ENCODE measurements around the gene RASSF1. TPM values are rescaled to one million over a fixed set of nuclear protein-coding genes. Genes with fewer than 3 reads are reported as not detected.

The RASSF1 gene
- polyA plus RNA-seq, 1 experiment: 80.2 TPM

DNA sequence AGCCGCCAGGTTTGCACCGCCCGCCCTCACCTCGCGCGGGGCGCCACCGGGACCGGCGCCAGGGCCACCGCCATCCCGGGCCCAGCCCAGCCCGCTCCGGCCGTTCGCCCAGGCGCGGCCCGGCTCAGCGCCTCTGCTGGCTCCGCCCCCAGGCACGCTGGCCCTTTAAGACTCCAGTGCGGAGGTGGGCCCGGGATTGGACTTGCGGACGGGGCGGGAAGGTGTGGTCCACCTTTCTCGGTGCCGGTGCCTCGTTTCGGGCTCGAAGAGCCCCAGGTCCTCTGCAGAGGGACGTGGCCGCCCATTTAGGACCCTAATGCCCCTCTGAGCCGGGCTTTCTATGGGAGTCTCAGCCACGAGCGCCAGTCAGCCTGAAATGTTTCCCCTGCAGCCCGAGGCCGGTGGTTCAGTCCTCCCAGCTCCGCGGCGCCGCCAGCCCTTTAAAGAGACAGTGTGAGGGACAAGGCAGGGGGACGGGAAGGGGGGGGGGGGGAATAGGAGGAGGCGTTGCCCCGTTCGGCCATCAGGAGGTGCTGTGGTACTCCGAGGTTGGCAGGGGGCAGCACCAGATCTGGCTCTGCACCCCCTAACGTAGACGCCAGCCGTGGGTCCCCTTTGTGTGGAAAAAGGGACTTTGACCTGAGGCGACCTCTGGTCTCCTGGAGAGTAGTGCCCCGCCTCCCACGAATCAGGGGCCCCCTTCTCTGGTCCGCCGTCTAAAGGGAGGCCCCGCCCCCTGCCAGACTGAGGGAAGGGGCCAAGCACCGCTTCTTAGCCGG is 19.1 kb downstream of the RASSF1 start:
- ChIA-PET POLR2A (interaction anchor here (0.6 kb wide), 1 partner anchor 30 kb away, joined by 3 read pairs; no protein-coding TSS in a partner anchor), CTCF (interaction anchor here (1.0 to 1.9 kb wide), 6 partner anchors 14 to 96 kb away, joined by 3 to 6 read pairs (median 4); no protein-coding TSS in a partner anchor)
- Histone ChIP-seq H3K36me3 (ENCODE audit: control insufficient read depth, insufficient read depth, low read length) (peaks cover 24% of the 10 kb centered on the region), H3K4me3 (ENCODE audit: low read depth, low read length) (peak overlapping the region; percentile 53), H3K27me3 (ENCODE audit: control insufficient read depth, insufficient read depth, low read length) (no peaks in the 10 kb centered on the region)
- no peak for DNase-seq (ENCODE audit: low read depth)
- TF ChIP-seq, protein P1, sequence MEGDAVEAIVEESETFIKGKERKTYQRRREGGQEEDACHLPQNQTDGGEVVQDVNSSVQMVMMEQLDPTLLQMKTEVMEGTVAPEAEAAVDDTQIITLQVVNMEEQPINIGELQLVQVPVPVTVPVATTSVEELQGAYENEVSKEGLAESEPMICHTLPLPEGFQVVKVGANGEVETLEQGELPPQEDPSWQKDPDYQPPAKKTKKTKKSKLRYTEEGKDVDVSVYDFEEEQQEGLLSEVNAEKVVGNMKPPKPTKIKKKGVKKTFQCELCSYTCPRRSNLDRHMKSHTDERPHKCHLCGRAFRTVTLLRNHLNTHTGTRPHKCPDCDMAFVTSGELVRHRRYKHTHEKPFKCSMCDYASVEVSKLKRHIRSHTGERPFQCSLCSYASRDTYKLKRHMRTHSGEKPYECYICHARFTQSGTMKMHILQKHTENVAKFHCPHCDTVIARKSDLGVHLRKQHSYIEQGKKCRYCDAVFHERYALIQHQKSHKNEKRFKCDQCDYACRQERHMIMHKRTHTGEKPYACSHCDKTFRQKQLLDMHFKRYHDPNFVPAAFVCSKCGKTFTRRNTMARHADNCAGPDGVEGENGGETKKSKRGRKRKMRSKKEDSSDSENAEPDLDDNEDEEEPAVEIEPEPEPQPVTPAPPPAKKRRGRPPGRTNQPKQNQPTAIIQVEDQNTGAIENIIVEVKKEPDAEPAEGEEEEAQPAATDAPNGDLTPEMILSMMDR (IDR thresholded peaks at IDR 0.05; ENCODE audit: insufficient read depth, low read depth, low read length): peak; percentile 53

DNA sequence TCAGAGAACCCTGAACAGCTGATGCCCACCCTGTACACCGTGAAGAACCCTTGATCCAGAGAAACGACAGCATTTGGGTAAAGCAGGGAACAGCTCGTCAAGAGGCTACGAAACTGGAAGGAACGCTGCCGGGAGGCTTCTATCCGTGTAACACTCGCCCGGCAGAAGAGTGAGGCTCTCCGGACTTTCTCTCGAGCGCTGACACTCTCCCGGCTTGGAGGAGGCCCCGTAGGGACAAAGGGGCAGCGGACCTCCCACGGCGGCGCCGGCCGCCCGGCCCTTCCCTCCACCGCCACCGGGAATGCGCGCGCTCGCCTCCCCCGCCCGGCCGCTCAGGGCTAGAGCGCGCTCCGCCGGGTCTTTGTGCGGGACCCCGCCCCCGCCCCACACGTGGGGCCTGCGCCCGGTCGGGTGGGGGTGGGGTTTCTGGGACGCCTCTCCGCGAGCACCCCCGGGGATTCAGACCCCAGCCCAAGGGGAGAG is 19.7 kb downstream of the RASSF1 start:
- peaks cover 24% of the 10 kb centered on the region for H3K36me3 ChIP-seq (ENCODE audit: control insufficient read depth, insufficient read depth, low read length)
- H3K4me3 ChIP-seq (ENCODE audit: low read depth, low read length): peak overlapping the region; percentile 53
- CTCF ChIA-PET: interaction anchor here (1.0 to 1.9 kb wide), 4 partner anchors 14 to 47 kb away, joined by 3 to 6 read pairs (median 4); no protein-coding TSS in a partner anchor
- POLR2A ChIA-PET: interaction anchor here (0.6 kb wide), 1 partner anchor 29 kb away, joined by 3 read pairs; no protein-coding TSS in a partner anchor
- DNase-seq (ENCODE audit: low read depth): no peak
- H3K27me3 ChIP-seq (ENCODE audit: control insufficient read depth, insufficient read depth, low read length): no peaks in the 10 kb centered on the region
- TF ChIP-seq, protein P1 (IDR thresholded peaks at IDR 0.05; ENCODE audit: insufficient read depth, low read depth, low read length): no peak

DNA sequence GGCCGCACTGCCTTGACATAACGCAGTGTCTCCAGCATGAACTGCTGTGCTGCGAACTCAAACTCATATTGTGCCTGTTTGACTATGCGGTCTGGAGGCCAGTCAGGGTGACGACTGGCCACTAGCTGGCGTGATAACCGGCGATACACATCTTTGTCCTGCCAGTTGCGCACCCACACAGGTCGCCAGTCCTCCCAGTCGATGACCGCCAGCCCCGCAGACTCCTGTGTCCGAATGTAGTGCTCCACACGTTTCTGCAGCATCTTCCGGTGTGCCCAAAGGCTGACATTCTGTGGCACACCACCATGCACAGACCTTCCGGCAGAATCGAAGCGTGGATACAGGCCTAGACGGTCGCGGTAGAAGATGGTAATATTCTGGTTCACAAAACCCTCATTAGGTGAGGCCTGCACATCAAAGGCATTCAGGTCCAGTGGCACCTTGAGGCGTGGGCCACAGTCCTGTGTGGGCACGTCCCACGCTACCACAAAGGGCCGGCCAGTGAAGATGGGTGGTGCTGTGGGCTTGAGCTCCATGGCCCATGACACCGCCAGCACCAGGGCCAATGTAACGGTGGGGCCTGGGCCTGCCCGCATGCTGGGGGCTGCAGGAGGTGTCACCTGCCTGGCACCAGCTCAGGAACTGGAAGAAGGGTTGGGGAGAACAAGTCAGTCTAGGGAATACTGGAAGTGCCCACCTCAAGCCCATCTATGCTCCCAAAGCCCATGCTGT is 20.6 kb downstream of the RASSF1 start:
- CTCF ChIA-PET: interaction anchor here (1.0 to 1.9 kb wide), 4 partner anchors 13 to 46 kb away, joined by 3 to 6 read pairs (median 4); partner anchors contain the start of gene IFRD2
- Histone ChIP-seq H3K4me3 (ENCODE audit: low read depth, low read length) (peak overlapping the region; percentile 53), H3K27me3 (ENCODE audit: control insufficient read depth, insufficient read depth, low read length) (no peaks in the 10 kb centered on the region), H3K36me3 (ENCODE audit: control insufficient read depth, insufficient read depth, low read length) (peaks cover 21% of the 10 kb centered on the region)
- TF ChIP-seq, protein P1 (IDR thresholded peaks at IDR 0.05; ENCODE audit: insufficient read depth, low read depth, low read length): no peak
- POLR2A ChIA-PET: no interaction called here
- DNase-seq (ENCODE audit: low read depth): no peak

DNA sequence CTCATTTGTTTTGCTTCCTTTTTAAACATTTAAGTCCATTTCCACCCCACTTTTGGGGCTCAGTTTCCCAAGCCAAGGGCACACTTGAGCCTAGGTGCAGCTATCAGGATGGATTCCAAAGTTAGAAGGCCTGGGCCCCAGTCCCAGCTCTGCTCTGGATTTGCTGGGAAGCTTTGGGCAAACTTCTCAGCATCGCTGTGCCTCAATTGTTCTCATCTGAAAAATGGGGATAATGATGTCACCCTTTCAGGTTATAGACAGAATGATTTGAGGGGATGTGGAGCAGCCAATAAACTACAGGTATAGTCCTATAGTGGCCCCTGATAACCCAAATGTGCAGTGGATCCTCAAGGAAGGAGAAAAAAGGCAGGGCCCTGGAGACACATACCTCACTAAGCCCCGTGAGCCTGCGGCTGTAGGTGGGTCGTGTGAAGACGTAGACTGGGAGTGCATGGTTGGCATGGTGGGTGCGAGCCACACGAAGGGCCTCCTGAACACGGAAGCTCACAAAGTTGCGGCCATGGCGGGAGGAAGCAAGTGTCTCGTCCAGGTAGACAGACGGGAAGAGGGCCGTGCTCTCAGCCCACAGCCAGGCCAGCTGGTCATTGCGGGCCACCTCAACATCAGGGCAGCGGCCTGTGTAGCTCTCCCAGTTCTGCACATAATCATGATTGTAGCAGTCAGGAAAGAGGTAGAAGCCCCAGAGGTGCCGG is 21.3 kb downstream of the RASSF1 start:
- Histone ChIP-seq H3K36me3 (ENCODE audit: control insufficient read depth, insufficient read depth, low read length) (peaks cover 20% of the 10 kb centered on the region), H3K4me3 (ENCODE audit: low read depth, low read length) (no peak overlapping the region), H3K27me3 (ENCODE audit: control insufficient read depth, insufficient read depth, low read length) (no peaks in the 10 kb centered on the region)
- ChIA-PET POLR2A (no interaction called here), CTCF (interaction anchor here (0.6 to 1.3 kb wide), 4 partner anchors 12 to 611 kb away, joined by 3 to 5 read pairs (median 3); partner anchors contain the start of gene IFRD2)
- TF ChIP-seq, protein P1 (IDR thresholded peaks at IDR 0.05; ENCODE audit: insufficient read depth, low read depth, low read length): no peak
- no peak for DNase-seq (ENCODE audit: low read depth)

All from BJ (cell line).